ENCODE data around the gene CBARP. TPM values are rescaled to one million over a fixed set of nuclear protein-coding genes. Genes with fewer than 3 reads are reported as not detected.

The CBARP gene
- total and polyA plus RNA-seq, 2 donors = 0.09 to 0.37 TPM

DNA sequence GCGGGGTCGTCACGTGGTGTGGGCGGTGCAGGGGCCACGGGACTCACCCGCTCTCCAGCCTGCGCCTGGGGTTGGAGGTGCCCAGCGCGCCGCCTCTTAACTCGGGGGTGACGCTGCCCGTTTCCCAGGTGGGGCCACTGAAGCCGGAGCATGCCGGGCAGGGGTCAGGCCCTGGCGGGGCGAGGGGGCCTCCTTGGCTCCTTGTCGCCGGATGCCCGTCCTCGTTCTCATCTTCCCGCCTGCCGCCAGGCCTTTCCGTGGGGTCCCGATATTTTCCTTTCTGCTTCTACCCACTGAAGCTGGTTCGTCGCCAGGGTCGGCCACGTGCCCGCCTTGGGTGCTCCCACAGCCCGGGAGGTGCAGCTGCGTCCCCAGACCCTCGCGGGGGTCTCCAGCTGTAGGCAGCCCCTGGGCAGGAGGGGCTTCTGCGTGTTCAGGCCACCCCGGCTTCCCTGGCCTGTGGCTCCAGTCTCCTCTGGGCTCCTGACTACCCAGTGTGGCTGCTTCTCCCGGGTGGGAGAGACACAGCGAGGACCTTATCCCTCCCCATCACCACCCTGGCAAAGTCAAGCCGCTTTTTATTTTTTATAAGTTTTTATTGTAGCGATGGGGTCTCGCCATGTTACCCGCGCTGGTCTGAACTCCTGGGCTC lies 38.3 kb upstream of the CBARP start:
- Histone ChIP-seq H3K4me3 (ENCODE audit: low read length in 2 of 2) (peak overlapping the region; percentile 62 to 84), H3K4me1 (ENCODE audit: control insufficient read depth in 2 of 2, insufficient read depth in 2 of 2, low read length in 2 of 2) (peaks cover 22 to 55% of the 10 kb centered on the region in 2 donors), H3K27me3 (ENCODE audit: control insufficient read depth in 2 of 2, insufficient read depth in 1 of 2, low read length in 1 of 2) (no peaks in the 10 kb centered on the region), H3K27ac (ENCODE audit: low read depth in 1 of 2, low read length in 1 of 2) (peak overlapping the region; percentile 96 to 100), H3K9me3 (ENCODE audit: control insufficient read depth in 2 of 2, insufficient read depth in 1 of 2, low read length in 1 of 2) (peaks cover 0 to 8% of the 10 kb centered on the region in 2 donors), H3K36me3 (ENCODE audit: control insufficient read depth in 2 of 2, insufficient read depth in 2 of 2, low read length in 1 of 2) (peaks cover 52 to 69% of the 10 kb centered on the region in 2 donors)
- WGBS = 5% methylated on average over 43 of the region's 43 CpGs
- DNase-seq (ENCODE audit: low read depth in 6 of 9, low spot score in 9 of 9) = no peak

DNA sequence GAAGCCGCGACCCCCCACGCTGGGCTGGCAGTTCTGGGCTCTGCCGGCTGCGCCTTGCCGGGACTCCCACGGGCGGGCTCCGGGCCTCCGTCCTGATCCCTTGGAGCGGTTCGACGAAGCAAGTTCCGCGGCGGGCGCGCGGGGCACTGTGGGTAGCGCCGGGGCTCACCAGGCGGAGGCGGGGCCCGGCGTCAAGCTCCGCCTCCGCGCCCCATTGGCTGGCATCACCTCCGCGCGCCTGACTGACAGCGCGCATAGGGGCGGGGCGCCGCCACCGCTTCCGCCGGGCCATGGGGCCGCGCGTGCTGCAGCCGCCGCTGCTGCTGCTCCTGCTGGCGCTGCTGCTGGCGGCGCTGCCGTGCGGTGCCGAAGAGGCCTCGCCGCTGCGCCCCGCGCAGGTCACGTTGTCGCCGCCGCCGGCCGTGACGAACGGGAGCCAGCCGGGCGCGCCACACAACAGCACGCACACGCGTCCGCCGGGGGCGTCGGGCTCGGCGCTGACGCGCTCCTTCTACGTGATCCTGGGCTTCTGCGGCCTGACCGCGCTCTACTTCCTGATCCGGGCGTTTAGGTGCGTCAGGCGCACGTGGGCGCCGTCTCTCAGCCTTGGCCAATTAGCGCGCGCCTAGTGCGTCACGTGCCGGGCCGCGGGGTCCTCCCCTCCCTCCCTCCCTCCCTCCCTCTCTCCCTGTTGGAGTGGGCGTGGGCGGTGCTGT lies 37.6 kb upstream of the CBARP start, which contains the start of gene FAM174C:
TSS of gene FAM174C (plus strand) at position 271 of the 716 bp plus-strand sequence. CDS start at position 291, 20 bp downstream.
- H3K4me3 ChIP-seq (ENCODE audit: low read length in 2 of 2) = peak within 1 kb of the TSS; percentile 62 to 84
- peak in 8 of 9 donors; percentile 87 to 97 (median 93) for DNase-seq (ENCODE audit: low read depth in 6 of 9, low spot score in 9 of 9)
- under 1% methylated on average over 98 of the region's 98 CpGs for WGBS
- peaks cover 57 to 76% of the 10 kb centered on the region in 2 donors for H3K36me3 ChIP-seq (ENCODE audit: control insufficient read depth in 2 of 2, insufficient read depth in 2 of 2, low read length in 1 of 2)
- H3K27me3 ChIP-seq (ENCODE audit: control insufficient read depth in 2 of 2, insufficient read depth in 1 of 2, low read length in 1 of 2) = no peaks in the 10 kb centered on the region
- H3K27ac ChIP-seq (ENCODE audit: low read depth in 1 of 2, low read length in 1 of 2) = peak within 1 kb of the TSS; percentile 96 to 100
- H3K4me1 ChIP-seq (ENCODE audit: control insufficient read depth in 2 of 2, insufficient read depth in 2 of 2, low read length in 2 of 2) = peaks cover 28 to 62% of the 10 kb centered on the region in 2 donors
- peaks cover 0 to 13% of the 10 kb centered on the region in 2 donors for H3K9me3 ChIP-seq (ENCODE audit: control insufficient read depth in 2 of 2, insufficient read depth in 1 of 2, low read length in 1 of 2)

DNA sequence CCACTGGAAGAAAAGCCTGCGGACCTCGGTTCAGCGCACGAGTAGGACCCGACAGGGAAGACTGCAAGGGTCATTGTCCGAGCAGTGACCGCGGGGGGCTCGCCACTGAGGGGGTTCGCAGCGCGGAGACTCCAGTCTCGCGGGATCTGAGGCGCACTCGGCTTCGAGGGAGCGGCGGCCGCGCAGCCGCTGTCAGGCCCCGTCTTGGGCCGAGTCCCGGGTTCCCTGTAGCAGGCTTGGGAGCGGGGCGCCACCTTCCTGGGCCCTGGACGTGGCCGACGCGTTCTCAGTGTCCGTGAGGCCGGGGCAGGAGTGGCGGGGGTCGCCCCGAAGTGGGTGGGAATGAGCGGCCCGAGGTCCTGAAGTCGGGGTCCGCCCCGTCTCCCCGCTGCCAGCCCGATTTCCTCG lies 37.1 kb upstream of the CBARP start:
- 68% methylated on average over 44 of the region's 44 CpGs for WGBS
- Histone ChIP-seq H3K36me3 (ENCODE audit: control insufficient read depth in 2 of 2, insufficient read depth in 2 of 2, low read length in 1 of 2) (peaks cover 57 to 81% of the 10 kb centered on the region in 2 donors), H3K4me3 (ENCODE audit: low read length in 2 of 2) (peak overlapping the region; percentile 39 to 84), H3K27me3 (ENCODE audit: control insufficient read depth in 2 of 2, insufficient read depth in 1 of 2, low read length in 1 of 2) (no peaks in the 10 kb centered on the region), H3K9me3 (ENCODE audit: control insufficient read depth in 2 of 2, insufficient read depth in 1 of 2, low read length in 1 of 2) (peaks cover 0 to 13% of the 10 kb centered on the region in 2 donors), H3K27ac (ENCODE audit: low read depth in 1 of 2, low read length in 1 of 2) (peak overlapping the region; percentile 89 to 100), H3K4me1 (ENCODE audit: control insufficient read depth in 2 of 2, insufficient read depth in 2 of 2, low read length in 2 of 2) (peaks cover 33 to 68% of the 10 kb centered on the region in 2 donors)
- peak in 1 of 9 donors; percentile 19 for DNase-seq (ENCODE audit: low read depth in 6 of 9, low spot score in 9 of 9)

DNA sequence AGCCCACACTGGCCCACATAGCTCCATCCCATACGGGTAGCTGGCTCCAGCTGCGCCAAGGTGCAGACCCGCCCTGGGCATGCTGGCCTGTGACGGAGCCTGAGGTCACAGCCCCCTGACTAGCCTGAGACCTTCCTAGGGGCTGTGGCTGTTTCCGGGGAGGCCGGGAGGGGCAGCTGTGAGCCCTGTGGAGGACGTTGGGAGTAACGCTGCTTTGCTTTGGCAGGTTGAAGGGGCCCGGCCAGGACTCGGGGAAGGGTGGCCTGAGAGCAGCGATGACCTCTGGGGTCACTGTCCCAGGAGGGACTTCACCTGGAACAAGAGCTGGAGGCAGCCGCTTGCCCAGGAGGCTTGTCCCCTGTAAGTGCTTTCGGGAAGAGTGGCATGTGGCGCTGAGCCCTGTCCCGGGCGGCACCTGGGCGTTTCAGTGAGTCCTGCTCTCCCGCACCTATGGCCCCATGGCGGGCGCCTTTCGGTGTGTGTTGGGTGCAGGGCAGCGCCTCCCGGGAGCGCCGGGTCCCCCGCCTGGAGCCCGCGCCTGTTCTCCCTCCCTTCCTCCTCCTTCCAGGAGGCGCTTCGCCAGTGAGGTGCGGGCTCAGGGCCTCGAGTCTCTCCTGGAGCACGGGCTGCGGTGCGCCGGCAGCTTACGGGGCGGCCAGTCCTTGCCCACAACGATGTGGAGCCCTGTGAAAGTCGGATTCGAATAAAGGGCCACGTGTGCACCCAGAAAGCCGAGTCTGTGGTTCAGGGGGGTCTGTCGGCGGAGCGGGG lies 36.5 kb upstream of the CBARP start:
- Histone ChIP-seq H3K9me3 (ENCODE audit: control insufficient read depth in 2 of 2, insufficient read depth in 1 of 2, low read length in 1 of 2) (peaks cover 0 to 13% of the 10 kb centered on the region in 2 donors), H3K4me1 (ENCODE audit: control insufficient read depth in 2 of 2, insufficient read depth in 2 of 2, low read length in 2 of 2) (peaks cover 33 to 70% of the 10 kb centered on the region in 2 donors), H3K27me3 (ENCODE audit: control insufficient read depth in 2 of 2, insufficient read depth in 1 of 2, low read length in 1 of 2) (no peaks in the 10 kb centered on the region), H3K27ac (ENCODE audit: low read depth in 1 of 2, low read length in 1 of 2) (peak overlapping the region; percentile 89 to 100), H3K36me3 (ENCODE audit: control insufficient read depth in 2 of 2, insufficient read depth in 2 of 2, low read length in 1 of 2) (peaks cover 55 to 79% of the 10 kb centered on the region in 2 donors), H3K4me3 (ENCODE audit: low read length in 2 of 2) (peak overlapping the region in 1 of 2 donors; percentile 39)
- 95% methylated on average over 46 of the region's 46 CpGs for WGBS
- DNase-seq (ENCODE audit: low read depth in 6 of 9, low spot score in 9 of 9) = no peak

DNA sequence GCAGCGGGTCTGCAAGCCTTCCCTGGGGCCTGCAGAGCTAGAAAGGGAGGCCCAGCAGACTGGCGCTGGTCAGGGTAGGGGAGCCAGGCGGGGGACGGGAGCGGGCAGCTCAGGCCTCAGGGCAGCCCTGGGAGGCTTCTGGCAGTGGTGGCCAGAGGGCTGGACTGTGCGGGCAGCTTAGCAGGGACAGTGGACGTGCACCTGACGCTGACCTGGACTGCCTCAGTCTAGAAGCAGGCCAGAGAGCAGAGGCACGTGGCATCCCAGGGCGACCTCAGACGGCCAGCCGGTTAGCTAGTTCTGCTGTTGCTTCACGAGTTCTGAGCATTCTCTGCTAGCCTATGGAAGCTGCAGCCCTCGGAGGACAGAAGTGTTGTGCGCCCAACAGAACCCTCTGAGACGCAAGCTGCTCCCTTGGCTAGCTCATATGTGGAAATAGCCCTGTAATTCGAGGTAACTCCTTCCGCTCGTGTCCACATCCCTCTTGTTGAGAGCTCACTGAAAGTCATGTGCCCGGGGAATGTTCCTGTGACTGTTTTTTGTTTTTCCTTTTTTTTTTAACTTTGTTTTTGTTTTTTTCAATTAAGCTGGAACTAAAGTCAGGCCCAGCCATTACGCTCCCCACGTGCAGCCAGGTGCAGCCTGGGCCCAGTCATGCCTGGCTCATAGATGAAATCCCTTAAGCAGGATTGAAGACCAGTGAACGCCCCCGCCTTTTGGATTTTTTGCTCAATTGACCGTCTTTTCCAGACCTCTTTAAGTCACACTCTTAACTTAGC lies 35.6 kb upstream of the CBARP start:
- Histone ChIP-seq H3K9me3 (ENCODE audit: control insufficient read depth in 2 of 2, insufficient read depth in 1 of 2, low read length in 1 of 2) (peaks cover 0 to 13% of the 10 kb centered on the region in 2 donors), H3K4me3 (ENCODE audit: low read length in 2 of 2) (peak overlapping the region in 1 of 2 donors; percentile 4), H3K27me3 (ENCODE audit: control insufficient read depth in 2 of 2, insufficient read depth in 1 of 2, low read length in 1 of 2) (no peaks in the 10 kb centered on the region), H3K36me3 (ENCODE audit: control insufficient read depth in 2 of 2, insufficient read depth in 2 of 2, low read length in 1 of 2) (peaks cover 47 to 71% of the 10 kb centered on the region in 2 donors), H3K27ac (ENCODE audit: low read depth in 1 of 2, low read length in 1 of 2) (no peak overlapping the region), H3K4me1 (ENCODE audit: control insufficient read depth in 2 of 2, insufficient read depth in 2 of 2, low read length in 2 of 2) (peaks cover 37 to 74% of the 10 kb centered on the region in 2 donors)
- WGBS = 96% methylated on average over 25 of the region's 25 CpGs
- no peak for DNase-seq (ENCODE audit: low read depth in 6 of 9, low spot score in 9 of 9)

GRCh38 chr19:1272423-1273262 lies 34.8 kb upstream of the CBARP start:
- no peak overlapping the region for H3K27ac ChIP-seq (ENCODE audit: low read depth in 1 of 2, low read length in 1 of 2)
- peaks cover 0 to 19% of the 10 kb centered on the region in 2 donors for H3K9me3 ChIP-seq (ENCODE audit: control insufficient read depth in 2 of 2, insufficient read depth in 1 of 2, low read length in 1 of 2)
- DNase-seq (ENCODE audit: low read depth in 6 of 9, low spot score in 9 of 9) = no peak
- 90% methylated on average over 33 of the region's 33 CpGs for WGBS
- peak overlapping the region in 1 of 2 donors; percentile 4 for H3K4me3 ChIP-seq (ENCODE audit: low read length in 2 of 2)
- H3K4me1 ChIP-seq (ENCODE audit: control insufficient read depth in 2 of 2, insufficient read depth in 2 of 2, low read length in 2 of 2) = peaks cover 45 to 83% of the 10 kb centered on the region in 2 donors
- peaks cover 0 to 7% of the 10 kb centered on the region in 2 donors for H3K27me3 ChIP-seq (ENCODE audit: control insufficient read depth in 2 of 2, insufficient read depth in 1 of 2, low read length in 1 of 2)
- peaks cover 43 to 63% of the 10 kb centered on the region in 2 donors for H3K36me3 ChIP-seq (ENCODE audit: control insufficient read depth in 2 of 2, insufficient read depth in 2 of 2, low read length in 1 of 2)

DNA sequence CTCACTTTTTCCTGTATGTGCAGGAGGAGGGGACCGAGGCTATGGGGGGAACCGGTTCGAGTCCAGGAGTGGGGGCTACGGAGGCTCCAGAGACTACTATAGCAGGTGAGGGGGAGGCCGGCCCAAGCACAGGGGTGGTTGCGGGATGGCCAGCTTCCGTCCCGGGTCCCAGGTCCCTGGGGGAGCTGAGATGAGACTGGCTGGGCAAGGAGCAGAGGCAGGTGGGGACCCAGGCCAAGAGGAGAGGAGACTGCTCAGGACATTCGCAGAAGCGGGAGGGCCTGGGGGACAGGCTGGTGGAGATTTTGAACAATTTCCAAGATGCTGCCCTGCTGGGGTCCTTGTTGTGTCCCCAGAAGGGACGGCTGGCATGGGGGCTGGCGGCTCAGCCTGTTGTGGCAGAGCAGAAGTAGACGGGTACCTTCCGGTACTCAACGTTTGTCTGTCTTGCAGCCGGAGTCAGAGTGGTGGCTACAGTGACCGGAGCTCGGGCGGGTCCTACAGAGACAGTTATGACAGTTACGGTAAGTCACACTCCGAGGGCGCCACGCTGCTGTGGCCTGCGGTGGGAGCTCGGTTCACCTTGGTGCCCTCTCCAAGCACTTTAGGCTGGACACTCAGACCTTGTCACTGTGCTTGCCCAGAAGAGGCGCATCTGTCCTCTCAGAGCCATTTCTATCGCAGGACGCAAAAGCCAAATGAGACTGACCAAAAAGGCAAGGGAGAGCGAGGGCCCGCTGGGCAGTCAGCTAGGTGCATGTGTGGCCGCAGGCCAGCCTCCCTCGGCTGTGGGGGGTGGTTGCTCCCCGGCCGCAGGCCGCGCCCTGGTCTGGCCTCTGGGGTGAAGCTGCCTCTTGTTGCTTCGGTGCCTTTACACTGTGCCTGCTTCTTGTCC lies 34.0 kb upstream of the CBARP start:
- peaks cover 51 to 83% of the 10 kb centered on the region in 2 donors for H3K4me1 ChIP-seq (ENCODE audit: control insufficient read depth in 2 of 2, insufficient read depth in 2 of 2, low read length in 2 of 2)
- WGBS = 96% methylated on average over 37 of the region's 37 CpGs
- H3K4me3 ChIP-seq (ENCODE audit: low read length in 2 of 2) = peak overlapping the region in 1 of 2 donors; percentile 9
- H3K9me3 ChIP-seq (ENCODE audit: control insufficient read depth in 2 of 2, insufficient read depth in 1 of 2, low read length in 1 of 2) = peaks cover 0 to 18% of the 10 kb centered on the region in 2 donors
- peaks cover 43 to 56% of the 10 kb centered on the region in 2 donors for H3K36me3 ChIP-seq (ENCODE audit: control insufficient read depth in 2 of 2, insufficient read depth in 2 of 2, low read length in 1 of 2)
- no peak overlapping the region for H3K27ac ChIP-seq (ENCODE audit: low read depth in 1 of 2, low read length in 1 of 2)
- no peak for DNase-seq (ENCODE audit: low read depth in 6 of 9, low spot score in 9 of 9)
- peaks cover under 1 to 15% of the 10 kb centered on the region in 2 donors for H3K27me3 ChIP-seq (ENCODE audit: control insufficient read depth in 2 of 2, insufficient read depth in 1 of 2, low read length in 1 of 2)
